IMR-90 (cell line): ENCODE results near the gene MAGEA9. TPM values are rescaled to one million over a fixed set of nuclear protein-coding genes. Genes with fewer than 3 reads are reported as not detected.

ENCODE experiments used
- microRNA-seq, 2 experiments: library from miRNA; stranded (forward) in 1 of 2; unstranded in 1 of 2; fragments of 10-50 nt in 1 of 2; fragments of <30 nt in 1 of 2; gene quantifications in 1 of 2; microRNA quantifications in 1 of 2; one replicate each; pipeline versions ENCODE3 to v1.1.0; 2013 to 2020; ENCODE audit not compliant: insufficient read depth in 1 of 2, insufficient read length in 1 of 2, unreplicated experiment in 1 of 2
- polyA plus RNA-seq, 3 experiments: library from polyadenylated mRNA; depleted of rRNA; stranded (reverse); fragments of >200 nt; gene quantifications; 2 replicates each; pipeline ENCODE4 v1.2.3, GENCODE V29; 2012; ENCODE audit warnings: low replicate concordance in 1 of 3
- small RNA-seq, 5 experiments: library from RNA; depleted of rRNA; stranded (forward); fragments of <200 nt; gene quantifications; one replicate each; pipeline ENCODE3, GENCODE V24; 2012
- total RNA-seq: library from RNA; depleted of rRNA; stranded (reverse); fragments of >200 nt; gene quantifications from 2 replicates; pipeline ENCODE4 v1.2.3, GENCODE V29; 2012; rRNA removed

Gene MAGEA9
- total and polyA plus RNA-seq, 2 of the 4 experiments (the other 2 are of a cell fraction) = not detected

Small RNA genes lying within 50 kb of the gene (microRNA-seq; reads per million reads assigned to microRNA genes)
- gene AC244098.1 (ENCODE audit: insufficient read depth, insufficient read length) (not detected), gene AC244098.2 (ENCODE audit: insufficient read depth, insufficient read length) (not detected), gene AC244098.3 (ENCODE audit: insufficient read depth, insufficient read length) (not detected)

Small RNA genes lying within 50 kb of the gene (small RNA-seq; reads per million reads assigned to genes)
- 0 reads per million in 5 experiments for gene AC244098.1
- gene AC244098.2 = 0 reads per million in 5 experiments
- 0 reads per million in 5 experiments for gene AC244098.3

Other genes starting within 250 kb of the MAGEA9 start
- 15.3 and 16.8 TPM in 2 replicates for gene EOLA1, start 240.9 kb upstream of the MAGEA9 start, total RNA-seq
- 15.2 and 15.5 TPM in 2 replicates for gene EOLA1, start 240.9 kb upstream of the MAGEA9 start, polyA plus RNA-seq (2012; rRNA removed)
- not detected in 2 replicates for gene HSFX3, start 232.0 kb upstream of the MAGEA9 start, total RNA-seq
- gene HSFX3, start 232.0 kb upstream of the MAGEA9 start, polyA plus RNA-seq (2012; rRNA removed) = not detected in 2 replicates
- not detected in 2 replicates for gene MAGEA9B, start 194.5 kb upstream of the MAGEA9 start, total RNA-seq
- gene MAGEA9B, start 194.5 kb upstream of the MAGEA9 start, polyA plus RNA-seq (2012; rRNA removed) = not detected in 2 replicates
- gene HSFX2, start 186.6 kb upstream of the MAGEA9 start, total RNA-seq = not detected in 2 replicates
- 0.34 and 0.36 TPM in 2 replicates for gene HSFX2, start 186.6 kb upstream of the MAGEA9 start, polyA plus RNA-seq (2012; rRNA removed)
- gene TMEM185A, start 150.1 kb upstream of the MAGEA9 start, total RNA-seq = 9.7 and 10.3 TPM in 2 replicates
- 10.6 and 12.2 TPM in 2 replicates for gene TMEM185A, start 150.1 kb upstream of the MAGEA9 start, polyA plus RNA-seq (2012; rRNA removed)
- gene MAGEA11, start 69.9 kb upstream of the MAGEA9 start, total RNA-seq = not detected in 2 replicates
- gene MAGEA11, start 69.9 kb upstream of the MAGEA9 start, polyA plus RNA-seq (2012; rRNA removed) = not detected in 2 replicates
- under 0.01 and 0.18 TPM in 2 replicates for gene HSFX1, start 7.9 kb upstream of the MAGEA9 start, total RNA-seq
- gene HSFX1, start 7.9 kb upstream of the MAGEA9 start, polyA plus RNA-seq (2012; rRNA removed) = 0.20 and 0.36 TPM in 2 replicates
- not detected in 2 replicates for gene MAGEA8, start 99.3 kb downstream of the MAGEA9 start, total RNA-seq
- gene MAGEA8, start 99.3 kb downstream of the MAGEA9 start, polyA plus RNA-seq (2012; rRNA removed) = not detected in 2 replicates
- not detected in 2 replicates for gene HSFX4, start 147.6 kb downstream of the MAGEA9 start, total RNA-seq
- gene HSFX4, start 147.6 kb downstream of the MAGEA9 start, polyA plus RNA-seq (2012; rRNA removed) = not detected in 2 replicates
- gene EOLA2, start 156.6 kb downstream of the MAGEA9 start, total RNA-seq = 22.5 and 23.7 TPM in 2 replicates
- 46.5 and 51.4 TPM in 2 replicates for gene EOLA2, start 156.6 kb downstream of the MAGEA9 start, polyA plus RNA-seq (2012; rRNA removed)